HEK293 (cell line): ENCODE data around the gene TCF7L2.

Experiments
- OVOL3 ChIP-seq: fragments of 450-650 bp; formaldehyde crosslinking; IDR thresholded peaks from 2 replicates; pipeline ENCODE4 v1.5.1; 2016; ENCODE audit warnings: missing biosample characterization, missing genetic modification characterization
- RBAK ChIP-seq: fragments of 450-650 bp; formaldehyde crosslinking; IDR thresholded peaks from 2 replicates; pipeline ENCODE4 v1.5.1; 2016; ENCODE audit warnings: missing biosample characterization, missing genetic modification characterization
- YY2 ChIP-seq: fragments of 450-650 bp; formaldehyde crosslinking; IDR thresholded peaks from 2 replicates; pipeline ENCODE4 v1.5.1; 2016; ENCODE audit warnings: missing biosample characterization, missing genetic modification characterization
- ZBTB8A ChIP-seq: fragments of 450-650 bp; formaldehyde crosslinking; IDR thresholded peaks from 2 replicates; pipeline ENCODE4 v1.5.1; 2016; ENCODE audit warnings: missing biosample characterization, missing genetic modification characterization
- ZNF292 ChIP-seq: fragments of 450-650 bp; formaldehyde crosslinking; IDR thresholded peaks from 2 replicates; pipeline ENCODE4 v1.5.1; 2016; ENCODE audit warnings: low read depth, missing biosample characterization, missing genetic modification characterization, borderline replicate concordance
- ZNF350 ChIP-seq: fragments of 450-650 bp; formaldehyde crosslinking; IDR thresholded peaks from 2 replicates; pipeline ENCODE4 v1.5.0; 2017; ENCODE audit warnings: missing biosample characterization, mild to moderate bottlenecking, missing genetic modification characterization
- ZNF416 ChIP-seq: fragments of 450-650 bp; formaldehyde crosslinking; IDR thresholded peaks from 2 replicates; pipeline ENCODE4 v1.5.1; 2016; ENCODE audit warnings: missing biosample characterization, missing genetic modification characterization
- ZNF561 ChIP-seq: fragments of 450-650 bp; IDR thresholded peaks from 2 replicates; pipeline ENCODE4 v1.5.1; 2018; ENCODE audit warnings: missing biosample characterization, missing genetic modification characterization, borderline replicate concordance
- ZSCAN30 ChIP-seq: fragments of 450-650 bp; IDR thresholded peaks from 2 replicates; pipeline ENCODE4 v1.5.1; 2018; ENCODE audit warnings: missing biosample characterization, mild to moderate bottlenecking, missing genetic modification characterization, moderate library complexity
- TF ChIP-seq, protein P1 (sequence below): fragments of 450-650 bp; formaldehyde crosslinking; optimal IDR thresholded peaks from 2 replicates; pipeline ENCODE3; 2016; ENCODE audit warnings: missing biosample characterization, mild to moderate bottlenecking, missing genetic modification characterization
- TF ChIP-seq, protein P2 (sequence below): fragments of 450-650 bp; formaldehyde crosslinking; IDR thresholded peaks from 2 replicates; pipeline ENCODE4 v1.5.1; 2016; ENCODE audit warnings: missing biosample characterization, missing genetic modification characterization, borderline replicate concordance
- TF ChIP-seq, protein P3 (sequence below): fragments of 450-650 bp; formaldehyde crosslinking; IDR thresholded peaks from 2 replicates; pipeline ENCODE4 v1.5.1; 2016; ENCODE audit warnings: missing biosample characterization, missing genetic modification characterization
- TF ChIP-seq, protein P4 (sequence below): fragments of 450-650 bp; formaldehyde crosslinking; IDR thresholded peaks from 2 replicates; pipeline ENCODE4 v1.5.1; 2016; ENCODE audit warnings: missing biosample characterization, missing genetic modification characterization
- TF ChIP-seq, protein P5 (sequence below): fragments of 450-650 bp; formaldehyde crosslinking; IDR thresholded peaks from 2 replicates; pipeline ENCODE4 v1.5.1; 2016; ENCODE audit warnings: missing biosample characterization, missing genetic modification characterization

DNA sequence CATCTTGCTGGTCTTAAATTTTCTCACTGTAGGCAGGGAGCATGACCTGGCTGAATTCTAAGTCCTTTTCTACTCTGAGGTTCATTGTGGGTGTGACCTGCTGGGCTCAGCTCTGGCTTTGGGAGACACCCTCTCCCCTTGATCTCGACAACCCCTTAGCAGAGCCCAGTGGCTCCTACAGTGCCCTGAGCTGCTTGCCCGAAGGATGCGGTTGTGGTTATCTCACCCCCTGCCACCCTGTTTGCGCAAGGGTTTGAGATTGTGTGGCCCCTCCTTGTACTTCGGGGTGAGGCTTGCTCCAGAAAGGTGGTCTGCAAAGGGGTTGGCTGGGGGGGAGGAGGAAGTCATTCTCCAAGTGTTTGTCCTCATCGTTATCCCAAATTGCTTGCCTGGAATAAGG, 55.3 kb downstream of the TCF7L2 start:
- TF ChIP-seq, protein P1, sequence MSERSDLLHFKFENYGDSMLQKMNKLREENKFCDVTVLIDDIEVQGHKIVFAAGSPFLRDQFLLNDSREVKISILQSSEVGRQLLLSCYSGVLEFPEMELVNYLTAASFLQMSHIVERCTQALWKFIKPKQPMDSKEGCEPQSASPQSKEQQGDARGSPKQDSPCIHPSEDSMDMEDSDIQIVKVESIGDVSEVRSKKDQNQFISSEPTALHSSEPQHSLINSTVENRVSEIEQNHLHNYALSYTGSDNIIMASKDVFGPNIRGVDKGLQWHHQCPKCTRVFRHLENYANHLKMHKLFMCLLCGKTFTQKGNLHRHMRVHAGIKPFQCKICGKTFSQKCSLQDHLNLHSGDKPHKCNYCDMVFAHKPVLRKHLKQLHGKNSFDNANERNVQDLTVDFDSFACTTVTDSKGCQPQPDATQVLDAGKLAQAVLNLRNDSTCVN (tag by site-specific recombination), result no peak
- TF ChIP-seq ZNF561 (tag by site-specific recombination) (no peak), ZSCAN30 (tag by site-specific recombination) (no peak), OVOL3 (tag by site-specific recombination) (no peak), RBAK (tag by site-specific recombination) (no peak), YY2 (no peak), ZNF292 (tag by site-specific recombination) (no peak), ZNF416 (tag by site-specific recombination) (no peak), ZBTB8A (no peak), ZNF350 (tag by site-specific recombination) (no peak)
- TF ChIP-seq, protein P2, sequence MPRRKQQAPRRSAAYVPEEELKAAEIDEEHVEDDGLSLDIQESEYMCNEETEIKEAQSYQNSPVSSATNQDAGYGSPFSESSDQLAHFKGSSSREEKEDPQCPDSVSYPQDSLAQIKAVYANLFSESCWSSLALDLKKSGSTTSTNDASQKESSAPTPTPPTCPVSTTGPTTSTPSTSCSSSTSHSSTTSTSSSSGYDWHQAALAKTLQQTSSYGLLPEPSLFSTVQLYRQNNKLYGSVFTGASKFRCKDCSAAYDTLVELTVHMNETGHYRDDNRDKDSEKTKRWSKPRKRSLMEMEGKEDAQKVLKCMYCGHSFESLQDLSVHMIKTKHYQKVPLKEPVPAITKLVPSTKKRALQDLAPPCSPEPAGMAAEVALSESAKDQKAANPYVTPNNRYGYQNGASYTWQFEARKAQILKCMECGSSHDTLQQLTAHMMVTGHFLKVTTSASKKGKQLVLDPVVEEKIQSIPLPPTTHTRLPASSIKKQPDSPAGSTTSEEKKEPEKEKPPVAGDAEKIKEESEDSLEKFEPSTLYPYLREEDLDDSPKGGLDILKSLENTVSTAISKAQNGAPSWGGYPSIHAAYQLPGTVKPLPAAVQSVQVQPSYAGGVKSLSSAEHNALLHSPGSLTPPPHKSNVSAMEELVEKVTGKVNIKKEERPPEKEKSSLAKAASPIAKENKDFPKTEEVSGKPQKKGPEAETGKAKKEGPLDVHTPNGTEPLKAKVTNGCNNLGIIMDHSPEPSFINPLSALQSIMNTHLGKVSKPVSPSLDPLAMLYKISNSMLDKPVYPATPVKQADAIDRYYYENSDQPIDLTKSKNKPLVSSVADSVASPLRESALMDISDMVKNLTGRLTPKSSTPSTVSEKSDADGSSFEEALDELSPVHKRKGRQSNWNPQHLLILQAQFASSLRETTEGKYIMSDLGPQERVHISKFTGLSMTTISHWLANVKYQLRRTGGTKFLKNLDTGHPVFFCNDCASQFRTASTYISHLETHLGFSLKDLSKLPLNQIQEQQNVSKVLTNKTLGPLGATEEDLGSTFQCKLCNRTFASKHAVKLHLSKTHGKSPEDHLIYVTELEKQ (tag by site-specific recombination), result no peak
- TF ChIP-seq, protein P3, sequence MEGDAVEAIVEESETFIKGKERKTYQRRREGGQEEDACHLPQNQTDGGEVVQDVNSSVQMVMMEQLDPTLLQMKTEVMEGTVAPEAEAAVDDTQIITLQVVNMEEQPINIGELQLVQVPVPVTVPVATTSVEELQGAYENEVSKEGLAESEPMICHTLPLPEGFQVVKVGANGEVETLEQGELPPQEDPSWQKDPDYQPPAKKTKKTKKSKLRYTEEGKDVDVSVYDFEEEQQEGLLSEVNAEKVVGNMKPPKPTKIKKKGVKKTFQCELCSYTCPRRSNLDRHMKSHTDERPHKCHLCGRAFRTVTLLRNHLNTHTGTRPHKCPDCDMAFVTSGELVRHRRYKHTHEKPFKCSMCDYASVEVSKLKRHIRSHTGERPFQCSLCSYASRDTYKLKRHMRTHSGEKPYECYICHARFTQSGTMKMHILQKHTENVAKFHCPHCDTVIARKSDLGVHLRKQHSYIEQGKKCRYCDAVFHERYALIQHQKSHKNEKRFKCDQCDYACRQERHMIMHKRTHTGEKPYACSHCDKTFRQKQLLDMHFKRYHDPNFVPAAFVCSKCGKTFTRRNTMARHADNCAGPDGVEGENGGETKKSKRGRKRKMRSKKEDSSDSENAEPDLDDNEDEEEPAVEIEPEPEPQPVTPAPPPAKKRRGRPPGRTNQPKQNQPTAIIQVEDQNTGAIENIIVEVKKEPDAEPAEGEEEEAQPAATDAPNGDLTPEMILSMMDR (tag by site-specific recombination), result no peak
- TF ChIP-seq, protein P4, sequence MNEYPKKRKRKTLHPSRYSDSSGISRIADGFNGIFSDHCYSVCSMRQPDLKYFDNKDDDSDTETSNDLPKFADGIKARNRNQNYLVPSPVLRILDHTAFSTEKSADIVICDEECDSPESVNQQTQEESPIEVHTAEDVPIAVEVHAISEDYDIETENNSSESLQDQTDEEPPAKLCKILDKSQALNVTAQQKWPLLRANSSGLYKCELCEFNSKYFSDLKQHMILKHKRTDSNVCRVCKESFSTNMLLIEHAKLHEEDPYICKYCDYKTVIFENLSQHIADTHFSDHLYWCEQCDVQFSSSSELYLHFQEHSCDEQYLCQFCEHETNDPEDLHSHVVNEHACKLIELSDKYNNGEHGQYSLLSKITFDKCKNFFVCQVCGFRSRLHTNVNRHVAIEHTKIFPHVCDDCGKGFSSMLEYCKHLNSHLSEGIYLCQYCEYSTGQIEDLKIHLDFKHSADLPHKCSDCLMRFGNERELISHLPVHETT (tag by site-specific recombination), result no peak
- TF ChIP-seq, protein P5, sequence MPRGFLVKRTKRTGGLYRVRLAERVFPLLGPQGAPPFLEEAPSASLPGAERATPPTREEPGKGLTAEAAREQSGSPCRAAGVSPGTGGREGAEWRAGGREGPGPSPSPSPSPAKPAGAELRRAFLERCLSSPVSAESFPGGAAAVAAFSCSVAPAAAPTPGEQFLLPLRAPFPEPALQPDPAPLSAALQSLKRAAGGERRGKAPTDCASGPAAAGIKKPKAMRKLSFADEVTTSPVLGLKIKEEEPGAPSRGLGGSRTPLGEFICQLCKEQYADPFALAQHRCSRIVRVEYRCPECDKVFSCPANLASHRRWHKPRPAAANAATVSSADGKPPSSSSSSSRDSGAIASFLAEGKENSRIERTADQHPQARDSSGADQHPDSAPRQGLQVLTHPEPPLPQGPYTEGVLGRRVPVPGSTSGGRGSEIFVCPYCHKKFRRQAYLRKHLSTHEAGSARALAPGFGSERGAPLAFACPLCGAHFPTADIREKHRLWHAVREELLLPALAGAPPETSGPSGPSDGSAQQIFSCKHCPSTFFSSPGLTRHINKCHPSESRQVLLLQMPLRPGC (tag by site-specific recombination), result no peak
